D721Med (cell line): ENCODE data around the gene CXCR6.

ENCODE experiments used
- DNase-seq: peaks from one replicate; pipeline ENCODE4 v3.0.0; 2011; ENCODE audit warnings: low spot score; ENCODE audit not compliant: insufficient read length
- FAIRE-seq: peaks from 2 replicates; lab custom pipeline; 2011; peaks lifted over from hg19 to GRCh38; lab: Jason Lieb, UNC
- TF ChIP-seq, protein P1 (sequence below): IDR thresholded peaks from 2 replicates; pipeline ENCODE4 v1.5.1; 2012; ENCODE audit warnings: mild to moderate bottlenecking, control low read depth; ENCODE audit not compliant: insufficient read depth; ENCODE audit errors: missing control alignments

CXCR6 gene

DNA sequence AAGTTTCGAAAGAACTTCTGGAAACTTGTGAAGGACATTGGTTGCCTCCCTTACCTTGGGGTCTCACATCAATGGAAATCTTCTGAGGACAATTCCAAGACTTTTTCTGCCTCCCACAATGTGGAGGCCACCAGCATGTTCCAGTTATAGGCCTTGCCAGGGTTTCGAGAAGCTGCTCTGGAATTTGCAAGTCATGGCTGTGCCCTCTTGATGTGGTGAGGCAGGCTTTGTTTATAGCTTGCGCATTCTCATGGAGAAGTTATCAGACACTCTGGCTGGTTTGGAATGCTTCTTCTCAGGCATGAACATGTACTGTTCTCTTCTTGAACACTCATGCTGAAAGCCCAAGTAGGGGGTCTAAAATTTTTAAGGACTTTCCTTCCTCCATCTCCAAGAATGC is 4.1 kb downstream of the CXCR6 start:
- DNase-seq (no peak), FAIRE-seq (no peak)
- TF ChIP-seq, protein P1, sequence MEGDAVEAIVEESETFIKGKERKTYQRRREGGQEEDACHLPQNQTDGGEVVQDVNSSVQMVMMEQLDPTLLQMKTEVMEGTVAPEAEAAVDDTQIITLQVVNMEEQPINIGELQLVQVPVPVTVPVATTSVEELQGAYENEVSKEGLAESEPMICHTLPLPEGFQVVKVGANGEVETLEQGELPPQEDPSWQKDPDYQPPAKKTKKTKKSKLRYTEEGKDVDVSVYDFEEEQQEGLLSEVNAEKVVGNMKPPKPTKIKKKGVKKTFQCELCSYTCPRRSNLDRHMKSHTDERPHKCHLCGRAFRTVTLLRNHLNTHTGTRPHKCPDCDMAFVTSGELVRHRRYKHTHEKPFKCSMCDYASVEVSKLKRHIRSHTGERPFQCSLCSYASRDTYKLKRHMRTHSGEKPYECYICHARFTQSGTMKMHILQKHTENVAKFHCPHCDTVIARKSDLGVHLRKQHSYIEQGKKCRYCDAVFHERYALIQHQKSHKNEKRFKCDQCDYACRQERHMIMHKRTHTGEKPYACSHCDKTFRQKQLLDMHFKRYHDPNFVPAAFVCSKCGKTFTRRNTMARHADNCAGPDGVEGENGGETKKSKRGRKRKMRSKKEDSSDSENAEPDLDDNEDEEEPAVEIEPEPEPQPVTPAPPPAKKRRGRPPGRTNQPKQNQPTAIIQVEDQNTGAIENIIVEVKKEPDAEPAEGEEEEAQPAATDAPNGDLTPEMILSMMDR: no peak

DNA sequence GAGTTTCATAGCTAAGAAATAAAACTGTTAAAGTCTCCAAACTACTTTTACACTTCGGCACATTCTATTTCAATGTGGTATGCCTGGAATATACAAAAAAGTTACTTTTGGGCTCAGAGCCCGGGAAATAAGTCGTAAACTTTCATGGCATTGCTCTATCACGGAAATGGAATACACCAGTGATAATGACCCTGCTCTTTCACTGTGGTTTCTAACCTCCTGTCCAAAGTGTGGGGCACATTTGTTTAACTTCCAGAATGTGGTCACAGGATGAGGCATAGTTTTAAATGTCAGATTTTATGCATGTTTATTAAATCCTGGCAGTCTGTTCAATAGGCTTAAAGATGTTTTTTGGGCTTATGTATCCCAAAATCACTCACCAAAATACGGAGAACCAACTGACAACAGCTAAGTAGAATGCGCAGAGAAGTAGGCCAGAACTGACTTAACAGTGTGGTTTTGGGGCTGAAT is 5.1 kb downstream of the CXCR6 start:
- no peak for DNase-seq

DNA sequence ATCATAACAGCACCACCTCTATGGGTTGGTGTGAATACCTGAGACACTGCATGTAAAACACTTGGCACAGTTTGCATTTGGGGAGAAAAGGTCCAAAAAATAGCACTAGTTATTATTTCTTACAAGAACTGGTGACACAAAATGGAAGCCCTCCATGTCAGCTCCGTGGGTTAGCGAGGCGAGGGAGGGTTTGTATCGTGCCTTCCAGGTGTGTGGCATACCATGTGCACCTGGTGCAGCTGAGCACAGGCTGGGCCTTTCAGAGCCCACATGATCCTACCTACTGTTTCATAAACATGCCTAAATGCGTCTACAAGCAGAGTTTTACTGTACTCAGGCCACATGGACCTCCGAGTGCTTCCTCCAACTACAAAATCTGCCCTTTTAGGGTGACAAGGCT is 5.6 kb downstream of the CXCR6 start:
- FAIRE-seq (no peak), DNase-seq (no peak)
- TF ChIP-seq, protein P1: no peak

More for the DNA sequence above, 5.1 kb downstream of the CXCR6 start:
- TF ChIP-seq, protein P1: no peak
- FAIRE-seq: no peak

DNA sequence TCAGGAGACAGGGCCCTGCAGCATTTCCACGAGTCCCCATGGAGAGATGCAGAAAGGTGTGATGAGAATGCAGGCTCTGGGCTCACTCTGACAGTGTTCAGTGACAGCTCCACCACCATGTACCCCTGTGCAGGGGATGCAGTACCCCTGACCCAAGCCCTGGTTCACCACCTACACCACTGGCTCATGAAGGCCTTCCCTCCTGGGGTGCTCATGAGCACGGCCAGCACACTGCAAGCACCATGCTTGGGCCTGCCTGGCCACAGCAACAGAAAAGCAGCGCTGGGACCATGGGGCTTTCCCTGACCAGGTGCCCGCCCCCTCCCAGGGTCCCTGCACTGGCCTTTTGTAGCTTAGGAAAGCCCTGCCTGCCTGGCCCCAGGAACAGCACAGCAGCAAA is 6.2 kb downstream of the CXCR6 start:
- TF ChIP-seq, protein P1: no peak
- DNase-seq (no peak), FAIRE-seq (no peak)

DNA sequence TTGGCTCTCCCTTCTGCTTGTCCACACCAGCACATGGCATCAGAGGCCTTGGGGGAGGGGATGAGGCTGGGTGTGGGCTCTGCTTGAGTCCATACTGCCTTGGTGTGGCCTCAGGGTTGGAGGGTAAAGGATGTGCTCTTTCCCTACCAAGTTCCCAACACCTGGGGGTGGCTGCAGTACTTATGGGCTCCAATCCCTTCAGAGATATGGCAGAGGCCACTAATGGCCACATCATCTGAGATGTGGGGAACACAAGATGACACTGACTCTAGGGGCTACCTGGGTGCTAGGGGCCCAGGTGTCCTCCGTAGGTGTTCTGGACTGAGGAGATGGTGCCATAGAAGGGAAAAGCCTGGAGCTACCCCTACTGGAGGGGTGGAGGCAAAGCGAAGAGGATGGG is 6.9 kb downstream of the CXCR6 start:
- FAIRE-seq (no peak), DNase-seq (no peak)
- TF ChIP-seq, protein P1: no peak

DNA sequence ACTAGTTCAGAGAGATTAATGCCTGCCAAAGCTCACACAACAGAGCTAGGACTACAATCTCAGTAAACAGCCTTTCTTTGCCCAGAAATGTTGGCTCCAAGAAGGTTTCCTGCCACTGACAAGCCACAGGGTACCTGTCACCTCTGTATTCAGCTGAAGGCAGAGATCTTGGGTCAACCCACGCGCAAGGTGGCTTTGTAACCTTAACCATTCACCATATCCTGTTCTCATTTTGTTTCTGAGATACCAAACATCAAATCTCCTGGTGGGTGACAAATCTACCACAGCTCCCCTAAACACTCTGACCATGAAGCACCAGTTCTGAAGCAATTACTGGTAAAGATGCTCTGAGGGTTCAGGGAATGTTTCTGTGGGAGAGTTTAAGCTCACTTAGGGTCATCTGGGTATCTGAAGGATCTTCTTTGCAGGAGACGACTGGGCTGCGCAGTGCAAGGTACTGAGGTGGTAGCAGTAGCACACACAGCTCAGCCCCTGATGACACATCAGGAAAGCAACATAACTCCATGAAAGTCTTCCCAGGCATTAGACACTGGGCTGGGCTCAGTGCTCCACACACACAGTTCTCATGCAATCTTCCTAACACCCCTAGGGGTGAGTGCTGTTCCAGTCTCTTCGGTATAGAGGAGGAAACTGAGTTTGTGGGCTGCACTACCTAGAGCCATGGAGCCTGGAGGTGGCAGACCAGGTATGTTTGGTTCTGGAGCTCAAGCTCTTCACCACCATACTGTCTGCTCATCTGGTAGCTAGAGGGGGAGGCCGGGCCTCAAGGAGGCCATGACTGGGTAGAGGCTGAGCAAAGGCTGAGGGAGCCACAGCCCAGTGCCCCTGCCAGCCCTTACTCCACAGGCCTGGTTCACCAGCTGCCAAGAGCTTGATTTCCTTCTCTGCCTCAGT is 7.7 kb downstream of the CXCR6 start:
- DNase-seq: no peak
- TF ChIP-seq, protein P1: no peak
- no peak for FAIRE-seq

DNA sequence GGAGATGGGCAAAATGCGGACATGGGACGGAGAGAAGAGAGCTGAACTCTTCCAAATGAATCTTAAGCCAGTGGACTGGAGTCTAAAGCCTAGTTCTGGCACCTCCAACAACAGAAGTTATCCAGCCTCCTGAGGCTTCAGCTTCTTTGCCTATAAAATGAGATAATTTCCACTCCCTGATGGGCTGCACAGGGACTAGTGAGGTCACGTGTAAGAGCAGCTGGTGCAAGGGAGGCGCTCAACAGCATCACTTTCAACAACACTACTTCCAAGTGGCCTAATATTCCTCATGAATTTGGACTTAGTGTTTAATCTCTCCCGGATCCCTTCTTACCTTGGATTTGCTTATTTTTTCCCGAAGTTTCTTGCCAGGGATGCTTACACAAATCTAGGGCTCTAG is 8.7 kb downstream of the CXCR6 start:
- TF ChIP-seq, protein P1: no peak
- FAIRE-seq (no peak), DNase-seq (no peak)
